ENCODE measurements around the gene KRT27. TPM values are rescaled to one million over a fixed set of nuclear protein-coding genes. Genes with fewer than 3 reads are reported as not detected.
A peak's percentile ranks its signal among the peaks of the same experiment; 100 is the strongest.

The KRT27 gene
- total RNA-seq, 2 experiments from 2014 or later: not detected

DNA sequence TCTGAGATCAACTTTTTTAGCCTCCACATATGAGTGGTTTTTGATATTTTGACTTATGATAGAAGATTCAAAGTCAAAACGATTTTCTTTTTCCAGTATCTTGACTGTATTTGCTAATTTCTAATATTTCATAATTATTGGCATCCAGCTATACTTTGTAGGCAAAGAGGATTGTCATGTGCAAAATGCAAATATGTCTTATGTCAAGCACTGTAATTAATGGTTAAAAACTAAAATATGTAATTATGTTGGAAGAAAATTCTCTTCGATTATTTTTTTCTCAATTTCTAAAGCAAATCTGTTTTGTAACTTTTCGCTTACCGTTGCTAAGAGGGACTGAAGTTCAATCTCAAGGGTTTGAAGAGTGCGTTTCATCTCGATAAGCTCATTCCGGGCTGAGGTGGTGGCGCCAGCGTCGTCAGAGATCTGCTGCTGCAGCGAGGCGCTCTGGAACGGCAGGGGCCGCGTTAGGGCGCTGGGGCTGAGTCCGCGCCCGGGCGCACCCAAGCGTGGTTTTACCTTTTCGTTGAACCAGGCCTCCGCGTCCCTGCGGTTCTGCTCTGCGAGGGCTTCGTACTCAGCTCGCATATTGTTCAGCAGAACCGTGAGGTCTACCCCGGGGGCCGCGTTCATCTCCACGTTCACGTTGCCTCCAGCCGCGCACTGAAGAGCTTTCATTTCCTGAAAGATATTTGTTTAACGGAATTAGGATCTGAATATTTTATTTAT is 3.0 kb downstream of the KRT27 start:
- peak overlapping the region; percentile 66 for H3K4me3 Mint-ChIP-seq
- POLR2A ChIA-PET: no interaction called here
- Histone ChIP-seq H3K27ac (ENCODE audit: low read depth in 1 of 2, low read length in 2 of 2) (no peak overlapping the region), H3K36me3 (ENCODE audit: insufficient read depth, low read length) (no peaks in the 10 kb centered on the region), H3K4me3 (ENCODE audit: low read length) (peak overlapping the region; percentile 31), H3K27me3 (ENCODE audit: control insufficient read depth in 1 of 2, insufficient read depth in 2 of 2, low read length in 2 of 2) (peaks cover 34 to 45% of the 10 kb centered on the region in 2 experiments), H3K9me3 (ENCODE audit: control insufficient read depth in 1 of 2, insufficient read depth in 1 of 2, low read length in 2 of 2) (peaks cover 0 to 5% of the 10 kb centered on the region in 2 experiments), H3K4me1 (ENCODE audit: insufficient read depth, low read length) (no peaks in the 10 kb centered on the region)
- ATAC-seq (ENCODE audit: poor library complexity) (peak; percentile 76), DNase-seq (peak in 8 of 14 experiments; percentile 1 to 45 (median 20))
- H3K27me3 Mint-ChIP-seq: peaks cover 68% of the 10 kb centered on the region
- H3K36me3 Mint-ChIP-seq (ENCODE audit: low read depth): no peaks in the 10 kb centered on the region
- H3K4me1 Mint-ChIP-seq (ENCODE audit: low read depth): no peaks in the 10 kb centered on the region
- TF ChIP-seq, protein P1, sequence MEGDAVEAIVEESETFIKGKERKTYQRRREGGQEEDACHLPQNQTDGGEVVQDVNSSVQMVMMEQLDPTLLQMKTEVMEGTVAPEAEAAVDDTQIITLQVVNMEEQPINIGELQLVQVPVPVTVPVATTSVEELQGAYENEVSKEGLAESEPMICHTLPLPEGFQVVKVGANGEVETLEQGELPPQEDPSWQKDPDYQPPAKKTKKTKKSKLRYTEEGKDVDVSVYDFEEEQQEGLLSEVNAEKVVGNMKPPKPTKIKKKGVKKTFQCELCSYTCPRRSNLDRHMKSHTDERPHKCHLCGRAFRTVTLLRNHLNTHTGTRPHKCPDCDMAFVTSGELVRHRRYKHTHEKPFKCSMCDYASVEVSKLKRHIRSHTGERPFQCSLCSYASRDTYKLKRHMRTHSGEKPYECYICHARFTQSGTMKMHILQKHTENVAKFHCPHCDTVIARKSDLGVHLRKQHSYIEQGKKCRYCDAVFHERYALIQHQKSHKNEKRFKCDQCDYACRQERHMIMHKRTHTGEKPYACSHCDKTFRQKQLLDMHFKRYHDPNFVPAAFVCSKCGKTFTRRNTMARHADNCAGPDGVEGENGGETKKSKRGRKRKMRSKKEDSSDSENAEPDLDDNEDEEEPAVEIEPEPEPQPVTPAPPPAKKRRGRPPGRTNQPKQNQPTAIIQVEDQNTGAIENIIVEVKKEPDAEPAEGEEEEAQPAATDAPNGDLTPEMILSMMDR (IDR thresholded peaks at IDR 0.05): no peak
- H3K27ac Mint-ChIP-seq: no peak overlapping the region
- intact Hi-C loops (cut with DNase I, micrococcal nuclease): no loop called here
- CTCF ChIA-PET: interaction anchor here (1.3 kb wide), 1 partner anchor 28 kb away, joined by 3 read pairs; no protein-coding TSS in a partner anchor
- no peaks in the 10 kb centered on the region for H3K9me3 Mint-ChIP-seq

DNA sequence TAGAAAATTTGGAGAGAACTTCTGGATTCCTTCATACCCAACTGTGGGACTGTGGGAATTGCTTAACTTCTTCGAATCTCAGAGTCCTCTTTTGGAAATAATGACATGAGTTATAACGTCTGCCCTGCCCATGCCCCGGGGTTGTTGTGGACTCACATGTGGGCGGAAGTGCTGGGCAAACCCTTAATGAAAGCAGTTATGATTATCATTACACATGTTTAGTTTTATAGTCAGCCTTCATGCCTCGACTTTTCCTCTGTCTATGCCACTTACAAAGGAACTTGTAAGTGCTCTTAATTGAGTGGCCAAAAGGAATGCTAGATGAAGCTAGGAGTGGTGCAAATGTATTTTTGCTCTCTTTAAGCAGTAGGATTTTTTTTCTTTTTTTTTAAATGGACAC is 3.9 kb downstream of the KRT27 start:
- TF ChIP-seq, protein P1 (IDR thresholded peaks at IDR 0.05): no peak
- peaks cover 73% of the 10 kb centered on the region for H3K27me3 Mint-ChIP-seq
- no peaks in the 10 kb centered on the region for H3K36me3 Mint-ChIP-seq (ENCODE audit: low read depth)
- Histone ChIP-seq H3K4me3 (ENCODE audit: low read length) (no peak overlapping the region), H3K9me3 (ENCODE audit: control insufficient read depth in 1 of 2, insufficient read depth in 1 of 2, low read length in 2 of 2) (peaks cover 0 to 5% of the 10 kb centered on the region in 2 experiments), H3K27ac (ENCODE audit: low read depth in 1 of 2, low read length in 2 of 2) (no peak overlapping the region), H3K36me3 (ENCODE audit: insufficient read depth, low read length) (no peaks in the 10 kb centered on the region), H3K27me3 (ENCODE audit: control insufficient read depth in 1 of 2, insufficient read depth in 2 of 2, low read length in 2 of 2) (peaks cover 34 to 45% of the 10 kb centered on the region in 2 experiments), H3K4me1 (ENCODE audit: insufficient read depth, low read length) (no peaks in the 10 kb centered on the region)
- no peak for ATAC-seq (ENCODE audit: poor library complexity)
- CTCF ChIA-PET: no interaction called here
- H3K4me3 Mint-ChIP-seq: no peak overlapping the region
- DNase-seq: no peak
- no peak overlapping the region for H3K27ac Mint-ChIP-seq
- intact Hi-C loops (cut with DNase I, micrococcal nuclease): no loop called here
- POLR2A ChIA-PET: no interaction called here
- H3K4me1 Mint-ChIP-seq (ENCODE audit: low read depth): no peaks in the 10 kb centered on the region
- H3K9me3 Mint-ChIP-seq: no peaks in the 10 kb centered on the region

DNA sequence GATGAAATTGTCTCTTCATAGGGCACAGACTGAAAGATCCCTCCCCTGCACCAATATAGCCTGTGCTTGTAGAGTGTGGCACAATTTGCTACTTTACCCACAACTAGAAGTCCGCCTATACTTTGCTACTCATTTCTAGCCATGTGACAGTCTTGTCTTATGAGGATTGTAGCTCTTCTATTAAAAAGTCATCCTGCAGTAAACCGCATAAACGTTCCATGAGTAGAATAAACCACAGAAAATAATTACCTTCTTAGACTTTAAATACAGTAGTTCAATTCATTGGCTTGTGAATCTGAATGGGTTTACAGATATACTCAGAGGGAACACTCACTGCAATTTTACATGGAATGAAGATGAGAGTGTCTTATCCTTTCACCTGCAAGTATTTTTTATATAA is 4.4 kb downstream of the KRT27 start:
- H3K27me3 ChIP-seq (ENCODE audit: control insufficient read depth in 1 of 2, insufficient read depth in 2 of 2, low read length in 2 of 2): peaks cover 34 to 45% of the 10 kb centered on the region in 2 experiments
- Mint-ChIP-seq H3K27me3 (peaks cover 74% of the 10 kb centered on the region), H3K9me3 (no peaks in the 10 kb centered on the region), H3K4me3 (no peak overlapping the region), H3K27ac (no peak overlapping the region), H3K4me1 (ENCODE audit: low read depth) (no peaks in the 10 kb centered on the region), H3K36me3 (ENCODE audit: low read depth) (no peaks in the 10 kb centered on the region)
- intact Hi-C loops (cut with DNase I, micrococcal nuclease): no loop called here
- TF ChIP-seq, protein P1 (IDR thresholded peaks at IDR 0.05): no peak
- no peak overlapping the region for H3K4me3 ChIP-seq (ENCODE audit: low read length)
- ATAC-seq (ENCODE audit: poor library complexity) (no peak), DNase-seq (no peak)
- no peaks in the 10 kb centered on the region for H3K4me1 ChIP-seq (ENCODE audit: insufficient read depth, low read length)
- no peaks in the 10 kb centered on the region for H3K36me3 ChIP-seq (ENCODE audit: insufficient read depth, low read length)
- H3K9me3 ChIP-seq (ENCODE audit: control insufficient read depth in 1 of 2, insufficient read depth in 1 of 2, low read length in 2 of 2): peaks cover 0 to 5% of the 10 kb centered on the region in 2 experiments
- POLR2A ChIA-PET: no interaction called here
- CTCF ChIA-PET: no interaction called here
- no peak overlapping the region for H3K27ac ChIP-seq (ENCODE audit: low read depth in 1 of 2, low read length in 2 of 2)

Measured in CD4-positive, alpha-beta T cell (primary cell).